Subcutaneous adipose tissue (tissue), 4 donors: ENCODE measurements around the gene NFE2L3. TPM values are rescaled to one million over a fixed set of nuclear protein-coding genes. Genes with fewer than 3 reads are reported as not detected.

Source experiments
- CTCF ChIP-seq: fragments of 450-650 bp; IDR thresholded peaks from one replicate; pipeline ENCODE4 v1.5.1; 2016; ENCODE audit warnings: low read depth, mild to moderate bottlenecking, control low read depth, antibody characterized with exemption, moderate library complexity
- total RNA-seq, 4 donors: library from RNA; depleted of rRNA; stranded (reverse); fragments of >200 nt; gene quantifications; one replicate each; pipeline ENCODE4 v1.1.0, GENCODE V29; 2016

The NFE2L3 gene
- total RNA-seq, 4 donors from 2014 or later = 6.6 to 11.1 (median 8.6) TPM

GRCh38 chr7:26178272-26178960 lies 26.4 kb downstream of the NFE2L3 start:
- no peak for TF ChIP-seq CTCF

- TF ChIP-seq CTCF = no peak
Measured at GRCh38 chr7:26179422-26179821, 27.4 kb downstream of the NFE2L3 start.

GRCh38 chr7:26179826-26180497 lies 28.0 kb downstream of the NFE2L3 start:
- TF ChIP-seq CTCF = no peak

- no peak for TF ChIP-seq CTCF
Measured at GRCh38 chr7:26180792-26181198, 28.8 kb downstream of the NFE2L3 start.

- TF ChIP-seq CTCF = no peak
Measured at GRCh38 chr7:26181474-26182227, 29.7 kb downstream of the NFE2L3 start.

- no peak for TF ChIP-seq CTCF
Measured at GRCh38 chr7:26182283-26182682, 30.3 kb downstream of the NFE2L3 start.

- no peak for TF ChIP-seq CTCF
Measured at GRCh38 chr7:26182706-26183105, 30.7 kb downstream of the NFE2L3 start.
